HepG2 (cell line): Measurements from ENCODE around the gene STX5. TPM values are rescaled to one million over a fixed set of nuclear protein-coding genes. Genes with fewer than 3 reads are reported as not detected.

Experiments
- CCDC6 ChIP-seq: sonication (generic); formaldehyde crosslinking; IDR thresholded peaks from 2 replicates; pipeline ENCODE4 v1.8.1; 2022; ENCODE audit warnings: mild to moderate bottlenecking, missing genetic modification reagents, moderate library complexity
- CERS6 ChIP-seq: sonication (generic); formaldehyde crosslinking; IDR thresholded peaks from 2 replicates; pipeline ENCODE4 v1.5.0; 2020; ENCODE audit warnings: missing genetic modification reagents
- CREB3 ChIP-seq: sonication (generic); formaldehyde crosslinking; IDR thresholded peaks from 2 replicates; pipeline ENCODE4 v1.5.0; 2020; ENCODE audit warnings: missing genetic modification reagents
- ELF1 ChIP-seq: sonication (generic); formaldehyde crosslinking; IDR thresholded peaks from 2 replicates; pipeline ENCODE4 v1.4.0; 2020; ENCODE audit warnings: missing genetic modification reagents
- HDAC1 ChIP-seq: sonication (generic); formaldehyde crosslinking; IDR thresholded peaks from 2 replicates; pipeline ENCODE4 v1.5.1; 2020; ENCODE audit warnings: mild to moderate bottlenecking, missing genetic modification reagents
- HIC2 ChIP-seq: sonication (generic); formaldehyde crosslinking; IDR thresholded peaks from 2 replicates; pipeline ENCODE4 v1.9.0; 2022; ENCODE audit warnings: low read depth, missing genetic modification reagents
- HNF4G ChIP-seq, 2 experiments: sonication (generic) in 1 of 2; formaldehyde crosslinking in 1 of 2; IDR thresholded peaks; 2 replicates each; pipeline versions ENCODE4 v1.4.0 to v1.6.1; 2011 to 2020; ENCODE audit warnings: borderline replicate concordance in 2 of 2, low read depth in 2 of 2, mild to moderate bottlenecking in 2 of 2, low read length in 1 of 2, missing genetic modification reagents in 1 of 2, moderate library complexity in 1 of 2
- MIXL1 ChIP-seq: IDR thresholded peaks from 2 replicates; pipeline ENCODE4 v1.6.1; 2016
- NFE2L2 ChIP-seq: fragments of 150-350 bp; IDR thresholded peaks from 2 replicates; pipeline ENCODE4 v1.6.1; 2014; ENCODE audit warnings: low read length
- POLR2AphosphoS5 ChIP-seq: IDR thresholded peaks from 2 replicates; pipeline ENCODE4 v1.6.1; 2012; ENCODE audit warnings: low read depth, low read length
- SMC3 ChIP-seq: IDR thresholded peaks from 2 replicates; pipeline ENCODE4 v1.6.1; 2011; ENCODE audit warnings: low read length, improper control_type of control experiment
- SNAPC2 ChIP-seq: sonication (generic); formaldehyde crosslinking; IDR thresholded peaks from 2 replicates; pipeline ENCODE4 v1.8.1; 2022; ENCODE audit warnings: mild to moderate bottlenecking, missing genetic modification reagents
- SNAPC5 ChIP-seq: sonication (generic); formaldehyde crosslinking; IDR thresholded peaks from 2 replicates; pipeline ENCODE4 v1.8.1; 2023; ENCODE audit warnings: mild to moderate bottlenecking, missing genetic modification reagents, borderline replicate concordance
- TGIF2 ChIP-seq: IDR thresholded peaks from 2 replicates; pipeline ENCODE4 v1.6.1; 2016; ENCODE audit warnings: control low read depth, missing compliant biosample characterization
- USF2 ChIP-seq, 2 experiments: sonication (generic) in 1 of 2; formaldehyde crosslinking in 1 of 2; IDR thresholded peaks; 2 replicates each; pipeline versions ENCODE4 v1.5.1 to v1.6.1; 2011 to 2020; ENCODE audit warnings: borderline replicate concordance in 1 of 2, low read depth in 1 of 2, low read length in 1 of 2, mild to moderate bottlenecking in 1 of 2, missing genetic modification reagents in 1 of 2, moderate library complexity in 1 of 2
- ZBTB7A ChIP-seq: sonication (generic); formaldehyde crosslinking; IDR thresholded peaks from 2 replicates; pipeline ENCODE4 v1.8.0; 2022; ENCODE audit warnings: mild to moderate bottlenecking, missing genetic modification reagents
- ZMAT5 ChIP-seq: sonication (generic); formaldehyde crosslinking; IDR thresholded peaks from 2 replicates; pipeline ENCODE4 v1.5.0; 2020; ENCODE audit warnings: mild to moderate bottlenecking, low read depth, missing genetic modification reagents, borderline replicate concordance
- ZNF441 ChIP-seq: sonication (generic); formaldehyde crosslinking; IDR thresholded peaks from 2 replicates; pipeline ENCODE4 v1.7.0; 2021; ENCODE audit warnings: missing genetic modification reagents, borderline replicate concordance
- ZNF484 ChIP-seq: sonication (generic); formaldehyde crosslinking; IDR thresholded peaks from 2 replicates; pipeline ENCODE4 v1.5.1; 2020; ENCODE audit warnings: mild to moderate bottlenecking, low read depth, missing genetic modification reagents, borderline replicate concordance
- ZNF678 ChIP-seq: sonication (generic); formaldehyde crosslinking; IDR thresholded peaks from 2 replicates; pipeline ENCODE4 v1.4.0; 2020; ENCODE audit warnings: mild to moderate bottlenecking, missing genetic modification reagents
- ZNF691 ChIP-seq: sonication (generic); formaldehyde crosslinking; IDR thresholded peaks from 2 replicates; pipeline ENCODE4 v1.4.0; 2020; ENCODE audit warnings: missing genetic modification reagents, low read depth, mild to moderate bottlenecking, borderline replicate concordance
- polyA plus RNA-seq, 8 experiments: library from polyadenylated mRNA; depleted of rRNA in 3 of 8; stranded (reverse) in 7 of 8; unstranded in 1 of 8; fragments of >200 nt; fragmentation: Illumina TruSeq in 4 of 8; extraction: Trizol in 4 of 8; gene quantifications; 2 replicates each; pipeline versions ENCODE4 v1.2.1 to v1.2.3, GENCODE V29; 2011 to 2016; ENCODE audit warnings: low read depth in 4 of 8, missing spikeins in 1 of 8, mixed read lengths in 1 of 8; ENCODE audit not compliant: insufficient read depth in 1 of 8
- total RNA-seq, 5 experiments: library from RNA; depleted of rRNA; stranded (reverse); fragments of >200 nt; fragmentation: Illumina TruSeq; extraction: Trizol; gene quantifications; 2 replicates each; pipeline ENCODE4 v1.2.3, GENCODE V29; 2016; ENCODE audit warnings: low read depth in 1 of 5

STX5 gene
- total and polyA plus RNA-seq, 2 of the 13 experiments (the other 11 are each of a cell fraction or from before 2014, with no cell fraction given) = 26.9 to 30.0 TPM

GRCh38 chr11:62842171-62842741 lies 10.4 kb upstream of the STX5 start (continued):
- TF ChIP-seq HNF4G (IDR thresholded peaks at IDR 0.05; ENCODE audit: borderline replicate concordance, low read depth, low read length) = no peak
- no peak for TF ChIP-seq HNF4G (CRISPR knock-in tag; IDR thresholded peaks at IDR 0.05; ENCODE audit: borderline replicate concordance, low read depth)
- TF ChIP-seq CREB3 = no peak
- TF ChIP-seq HDAC1 (CRISPR knock-in tag) = 0 out of 2 replicates have a peak, but pooled peaks have one; percentile 41
- no peak for TF ChIP-seq TGIF2 (CRISPR knock-in tag)
- no peak for TF ChIP-seq ZMAT5 (CRISPR knock-in tag)
- TF ChIP-seq ZNF691 (CRISPR knock-in tag) = no peak
- TF ChIP-seq CERS6 (CRISPR knock-in tag) = no peak
- TF ChIP-seq ZBTB7A (CRISPR knock-in tag) = no peak
- no peak for TF ChIP-seq NFE2L2
- TF ChIP-seq SNAPC5 (CRISPR knock-in tag) = no peak
- TF ChIP-seq HIC2 (CRISPR knock-in tag) = no peak
- no peak for TF ChIP-seq MIXL1 (CRISPR knock-in tag)
- TF ChIP-seq ZNF678 (CRISPR knock-in tag) = no peak
- TF ChIP-seq USF2 (IDR thresholded peaks at IDR 0.05; ENCODE audit: low read depth, low read length) = no peak
- TF ChIP-seq USF2 (CRISPR knock-in tag; IDR thresholded peaks at IDR 0.05; ENCODE audit: borderline replicate concordance) = no peak
- peak; percentile 89 for TF ChIP-seq ELF1
- no peak for TF ChIP-seq ZNF484 (CRISPR knock-in tag)
- no peak for TF ChIP-seq SMC3
- TF ChIP-seq ZNF441 (CRISPR knock-in tag) = no peak
- TF ChIP-seq SNAPC2 = no peak
- no peak for TF ChIP-seq CCDC6
- TF ChIP-seq POLR2AphosphoS5 = no peak
